ENCODE data around the gene CTNNA1. TPM values are rescaled to one million over a fixed set of nuclear protein-coding genes. Genes with fewer than 3 reads are reported as not detected.

The CTNNA1 gene
- total RNA-seq, 2 donors from 2014 or later, result 247 to 288 TPM

GRCh38 chr5:138884554-138884953 lies 131.3 kb downstream of the CTNNA1 start:
- no peak for TF ChIP-seq CTCF (IDR thresholded peaks at IDR 0.05)
- H3K4me1 ChIP-seq, result peaks cover 0 to 12% of the 10 kb centered on the region in 2 donors
- DNase-seq (ENCODE audit: low spot score), result no peak
- H3K36me3 ChIP-seq, result peaks cover 31% of the 10 kb centered on the region
- no peaks in the 10 kb centered on the region for H3K27me3 ChIP-seq
- no peak overlapping the region for H3K27ac ChIP-seq
- no peaks in the 10 kb centered on the region for H3K9me3 ChIP-seq
- no peak overlapping the region for H3K4me3 ChIP-seq

- Histone ChIP-seq H3K9me3 (peaks cover 0 to 5% of the 10 kb centered on the region in 2 donors), H3K4me3 (no peak overlapping the region), H3K4me1 (no peaks in the 10 kb centered on the region), H3K36me3 (peaks cover 53% of the 10 kb centered on the region), H3K27ac (no peak overlapping the region), H3K27me3 (no peaks in the 10 kb centered on the region)
- DNase-seq (ENCODE audit: low spot score), result no peak
- no peak for TF ChIP-seq CTCF (IDR thresholded peaks at IDR 0.05)
Measured at GRCh38 chr5:138889994-138890393, 136.8 kb downstream of the CTNNA1 start.

GRCh38 chr5:138890644-138891043 lies 137.4 kb downstream of the CTNNA1 start:
- Histone ChIP-seq H3K9me3 (peaks cover 0 to 5% of the 10 kb centered on the region in 2 donors), H3K4me3 (no peak overlapping the region), H3K27ac (no peak overlapping the region), H3K27me3 (no peaks in the 10 kb centered on the region), H3K4me1 (no peaks in the 10 kb centered on the region), H3K36me3 (peaks cover 53% of the 10 kb centered on the region)
- no peak for DNase-seq (ENCODE audit: low spot score)
- TF ChIP-seq CTCF (IDR thresholded peaks at IDR 0.05), result no peak

GRCh38 chr5:138895918-138896317 lies 142.7 kb downstream of the CTNNA1 start:
- peaks cover 0 to 4% of the 10 kb centered on the region in 2 donors for H3K4me1 ChIP-seq
- H3K27me3 ChIP-seq, result no peaks in the 10 kb centered on the region
- no peak for TF ChIP-seq CTCF (IDR thresholded peaks at IDR 0.05)
- H3K27ac ChIP-seq, result no peak overlapping the region
- DNase-seq (ENCODE audit: low spot score), result no peak
- H3K9me3 ChIP-seq, result no peaks in the 10 kb centered on the region
- no peak overlapping the region for H3K4me3 ChIP-seq
- peaks cover 13% of the 10 kb centered on the region for H3K36me3 ChIP-seq

- Histone ChIP-seq H3K27ac (no peak overlapping the region), H3K9me3 (no peaks in the 10 kb centered on the region), H3K4me3 (no peak overlapping the region), H3K4me1 (peaks cover 0 to 4% of the 10 kb centered on the region in 2 donors), H3K27me3 (no peaks in the 10 kb centered on the region), H3K36me3 (peaks cover 11% of the 10 kb centered on the region)
- no peak for TF ChIP-seq CTCF (IDR thresholded peaks at IDR 0.05)
- DNase-seq (ENCODE audit: low spot score), result no peak
Measured at GRCh38 chr5:138898299-138898698, 145.1 kb downstream of the CTNNA1 start.

- no peak overlapping the region for H3K4me3 ChIP-seq
- H3K4me1 ChIP-seq, result peaks cover 0 to 4% of the 10 kb centered on the region in 2 donors
- no peak for TF ChIP-seq CTCF (IDR thresholded peaks at IDR 0.05)
- DNase-seq (ENCODE audit: low spot score), result no peak
- H3K27me3 ChIP-seq, result no peaks in the 10 kb centered on the region
- no peak overlapping the region for H3K27ac ChIP-seq
- H3K36me3 ChIP-seq, result peaks cover 12% of the 10 kb centered on the region
- no peaks in the 10 kb centered on the region for H3K9me3 ChIP-seq
Measured at GRCh38 chr5:138898742-138899141, 145.5 kb downstream of the CTNNA1 start.
